ENCODE data around the gene CALN1. TPM values are rescaled to one million over a fixed set of nuclear protein-coding genes. Genes with fewer than 3 reads are reported as not detected.

The CALN1 gene
- total and polyA plus RNA-seq, 12 donors, result not detected

GRCh38 chr7:72057796-72058195, 354.3 kb downstream of the CALN1 start:
- TF ChIP-seq, protein P1, sequence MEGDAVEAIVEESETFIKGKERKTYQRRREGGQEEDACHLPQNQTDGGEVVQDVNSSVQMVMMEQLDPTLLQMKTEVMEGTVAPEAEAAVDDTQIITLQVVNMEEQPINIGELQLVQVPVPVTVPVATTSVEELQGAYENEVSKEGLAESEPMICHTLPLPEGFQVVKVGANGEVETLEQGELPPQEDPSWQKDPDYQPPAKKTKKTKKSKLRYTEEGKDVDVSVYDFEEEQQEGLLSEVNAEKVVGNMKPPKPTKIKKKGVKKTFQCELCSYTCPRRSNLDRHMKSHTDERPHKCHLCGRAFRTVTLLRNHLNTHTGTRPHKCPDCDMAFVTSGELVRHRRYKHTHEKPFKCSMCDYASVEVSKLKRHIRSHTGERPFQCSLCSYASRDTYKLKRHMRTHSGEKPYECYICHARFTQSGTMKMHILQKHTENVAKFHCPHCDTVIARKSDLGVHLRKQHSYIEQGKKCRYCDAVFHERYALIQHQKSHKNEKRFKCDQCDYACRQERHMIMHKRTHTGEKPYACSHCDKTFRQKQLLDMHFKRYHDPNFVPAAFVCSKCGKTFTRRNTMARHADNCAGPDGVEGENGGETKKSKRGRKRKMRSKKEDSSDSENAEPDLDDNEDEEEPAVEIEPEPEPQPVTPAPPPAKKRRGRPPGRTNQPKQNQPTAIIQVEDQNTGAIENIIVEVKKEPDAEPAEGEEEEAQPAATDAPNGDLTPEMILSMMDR (IDR thresholded peaks at IDR 0.05), result no peak
- ATAC-seq (no peak), DNase-seq (no peak)
- no peaks in the 10 kb centered on the region for H3K27me3 ChIP-seq
- no peak overlapping the region for H3K27ac ChIP-seq
- H3K36me3 ChIP-seq, result no peaks in the 10 kb centered on the region
- WGBS, 2 donors, result 60 to 72% methylated on average over 11 of the region's 11 CpGs
- intact Hi-C loops (cut with DNase I), result no loop called here
- no peak overlapping the region for H3K4me3 ChIP-seq
- H3K4me1 ChIP-seq, result peaks cover 0 to 14% (median 0%) of the 10 kb centered on the region in 9 donors
- peaks cover 0 to 10% (median 0%) of the 10 kb centered on the region in 11 donors for H3K9me3 ChIP-seq

DNA sequence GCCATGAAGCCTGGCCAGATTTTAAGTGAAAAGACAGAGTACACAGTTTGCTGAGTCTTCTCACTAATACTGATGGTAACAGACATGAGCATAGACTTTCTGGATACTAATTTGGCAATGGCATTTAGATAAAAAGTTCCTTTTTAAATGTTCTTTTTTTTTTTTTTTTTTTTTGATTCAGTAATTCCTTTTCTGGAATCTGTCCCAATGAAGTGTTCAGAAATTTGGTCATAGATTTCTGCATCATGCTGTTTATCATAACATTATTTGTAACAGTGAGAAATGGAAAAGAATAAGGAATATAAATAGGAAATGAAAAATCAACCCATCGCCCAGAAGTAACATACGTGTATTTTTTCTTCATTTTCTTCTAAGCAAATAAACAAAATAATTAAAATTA, 354.9 kb downstream of the CALN1 start:
- H3K36me3 ChIP-seq, result no peaks in the 10 kb centered on the region
- H3K4me3 ChIP-seq, result no peak overlapping the region
- ATAC-seq (no peak), DNase-seq (no peak)
- no peak overlapping the region for H3K27ac ChIP-seq
- peaks cover 0 to 14% (median 0%) of the 10 kb centered on the region in 9 donors for H3K4me1 ChIP-seq
- 92 to 95% methylated on average over 2 of the region's 2 CpGs for WGBS, 2 donors
- intact Hi-C loops (cut with DNase I), result no loop called here
- H3K27me3 ChIP-seq, result no peaks in the 10 kb centered on the region
- TF ChIP-seq, protein P1 (IDR thresholded peaks at IDR 0.05), result no peak
- H3K9me3 ChIP-seq, result peaks cover 0 to 10% (median 0%) of the 10 kb centered on the region in 11 donors

- intact Hi-C loops (cut with DNase I), result no loop called here
- H3K27ac ChIP-seq, result no peak overlapping the region
- DNase-seq, result no peak
- TF ChIP-seq, protein P1 (IDR thresholded peaks at IDR 0.05), result no peak
- no peak overlapping the region for H3K4me3 ChIP-seq
- H3K4me1 ChIP-seq, result peaks cover 0 to 14% (median 0%) of the 10 kb centered on the region in 9 donors
- H3K36me3 ChIP-seq, result no peaks in the 10 kb centered on the region
- no peaks in the 10 kb centered on the region for H3K27me3 ChIP-seq
- 79 to 84% methylated on average over 2 of the region's 2 CpGs for WGBS, 2 donors
- peaks cover 0 to 6% (median 0%) of the 10 kb centered on the region in 11 donors for H3K9me3 ChIP-seq
- no peak for ATAC-seq
Measured at GRCh38 chr7:72055426-72055825, 356.7 kb downstream of the CALN1 start.

- no peak overlapping the region for H3K27ac ChIP-seq
- no peak overlapping the region for H3K4me3 ChIP-seq
- H3K36me3 ChIP-seq, result no peaks in the 10 kb centered on the region
- WGBS, 2 donors, result 81 to 84% methylated on average over 4 of the region's 4 CpGs
- intact Hi-C loops (cut with DNase I), result no loop called here
- no peaks in the 10 kb centered on the region for H3K27me3 ChIP-seq
- TF ChIP-seq, protein P1 (IDR thresholded peaks at IDR 0.05), result no peak
- DNase-seq (no peak), ATAC-seq (no peak)
- H3K9me3 ChIP-seq, result peaks cover 0 to 6% (median 0%) of the 10 kb centered on the region in 11 donors
- peaks cover 0 to 7% (median 0%) of the 10 kb centered on the region in 9 donors for H3K4me1 ChIP-seq
Measured at GRCh38 chr7:72053292-72053691, 358.8 kb downstream of the CALN1 start.

Measured in heart right ventricle (tissue), 16 donors.